ENCODE results near the gene B3GALT5.
A peak's percentile ranks its signal among the peaks of the same experiment; 100 is the strongest.
"Not testable (repeated sequence)": the region's sequence is repeated elsewhere in the genome, so short reads cannot be mapped to it uniquely, and the experiment has no call there.

Gene B3GALT5

GRCh38 chr21:39666681-39667315 is 54.1 kb downstream of the B3GALT5 start:
- no peak for DNase-seq (ENCODE audit: low spot score)

- DNase-seq (ENCODE audit: low spot score) = no peak
Observed at GRCh38 chr21:39667353-39667891, 54.7 kb downstream of the B3GALT5 start.

- DNase-seq (ENCODE audit: low spot score) = no peak
Observed at GRCh38 chr21:39668369-39668768, 55.6 kb downstream of the B3GALT5 start.

- no peak for DNase-seq (ENCODE audit: low spot score)
Observed at GRCh38 chr21:39669485-39669884, 56.7 kb downstream of the B3GALT5 start.

- DNase-seq (ENCODE audit: low spot score) = no peak
Observed at GRCh38 chr21:39669976-39670661, 57.4 kb downstream of the B3GALT5 start.

- DNase-seq (ENCODE audit: low spot score) = no peak
Observed at GRCh38 chr21:39670701-39671100, 58.0 kb downstream of the B3GALT5 start.

- no peak for DNase-seq (ENCODE audit: low spot score)
Observed at GRCh38 chr21:39671986-39672385, 59.2 kb downstream of the B3GALT5 start.

GRCh38 chr21:39673163-39673562 is 60.4 kb downstream of the B3GALT5 start:
- DNase-seq (ENCODE audit: low spot score) = no peak

GRCh38 chr21:39673736-39674135 is 61.0 kb downstream of the B3GALT5 start:
- no peak for DNase-seq (ENCODE audit: low spot score)

- DNase-seq (ENCODE audit: low spot score) = no peak
Observed at GRCh38 chr21:39674801-39675200, 62.1 kb downstream of the B3GALT5 start.

- no peak for DNase-seq (ENCODE audit: low spot score)
Observed at GRCh38 chr21:39675590-39675989, 62.9 kb downstream of the B3GALT5 start.

- peak; percentile 4 for DNase-seq (ENCODE audit: low spot score)
Observed at GRCh38 chr21:39675993-39676661, 63.4 kb downstream of the B3GALT5 start.

- no peak for DNase-seq (ENCODE audit: low spot score)
Observed at GRCh38 chr21:39680216-39680615, 67.5 kb downstream of the B3GALT5 start.

GRCh38 chr21:39681257-39681656 is 68.5 kb downstream of the B3GALT5 start:
- DNase-seq (ENCODE audit: low spot score) = no peak

GRCh38 chr21:39681845-39682244 is 69.1 kb downstream of the B3GALT5 start:
- no peak for DNase-seq (ENCODE audit: low spot score)

- DNase-seq (ENCODE audit: low spot score) = no peak
Observed at GRCh38 chr21:39685236-39685635, 72.5 kb downstream of the B3GALT5 start.

- DNase-seq (ENCODE audit: low spot score) = no peak
Observed at GRCh38 chr21:39685991-39686390, 73.3 kb downstream of the B3GALT5 start.

- DNase-seq (ENCODE audit: low spot score) = no peak
Observed at GRCh38 chr21:39686646-39687468, 74.1 kb downstream of the B3GALT5 start.

GRCh38 chr21:39688010-39688409 is 75.3 kb downstream of the B3GALT5 start:
- DNase-seq (ENCODE audit: low spot score) = no peak

- DNase-seq (ENCODE audit: low spot score) = not testable (repeated sequence)
Observed at GRCh38 chr21:39689860-39690259, 77.1 kb downstream of the B3GALT5 start.

- DNase-seq (ENCODE audit: low spot score) = no peak
Observed at GRCh38 chr21:39690454-39690853, 77.7 kb downstream of the B3GALT5 start.

- DNase-seq (ENCODE audit: low spot score) = no peak
Observed at GRCh38 chr21:39694750-39695149, 82.0 kb downstream of the B3GALT5 start.

Measured in cerebellar cortex (tissue), 1 donor.